H1 (cell line): Measurements from ENCODE around the gene DHDDS. TPM values are rescaled to one million over a fixed set of nuclear protein-coding genes. Genes with fewer than 3 reads are reported as not detected.

ENCODE experiments used
- CBX8 ChIP-seq: fragments of 300-800, 300-1000 bp; sonication (generic); IDR thresholded peaks from 2 replicates; pipeline ENCODE4 v1.7.1; 2016; ENCODE audit warnings: low read depth, low read length, borderline replicate concordance
- CHD1 ChIP-seq: IDR thresholded peaks from 2 replicates; pipeline ENCODE4 v1.6.1; 2012; ENCODE audit warnings: low read depth, low read length, improper control_type of control experiment
- GTF2F1 ChIP-seq: IDR thresholded peaks from 2 replicates; pipeline ENCODE4 v1.6.1; 2012; ENCODE audit warnings: low read depth, low read length, improper control_type of control experiment, borderline replicate concordance
- HDAC2 ChIP-seq, 2 experiments: fragments of 300-600 bp in 1 of 2; sonication (generic) in 1 of 2; IDR thresholded peaks; 2 replicates each; pipeline ENCODE4 v1.6.1; 2011 to 2012; ENCODE audit warnings: low read depth in 2 of 2, low read length in 2 of 2, mild to moderate bottlenecking in 2 of 2, moderate library complexity in 2 of 2, borderline replicate concordance in 1 of 2, inconsistent platforms in 1 of 2
- JUND ChIP-seq: IDR thresholded peaks from 2 replicates; pipeline ENCODE4 v1.6.1; 2011; ENCODE audit warnings: mild to moderate bottlenecking, improper control_type of control experiment, low read length
- ZNF274 ChIP-seq: IDR thresholded peaks from 2 replicates; pipeline ENCODE4 v1.7.0; 2012; ENCODE audit warnings: low read length, borderline replicate concordance; ENCODE audit errors: extremely low read depth
- polyA plus RNA-seq, 7 experiments: library from polyadenylated mRNA; depleted of rRNA in 3 of 7; stranded (reverse) in 5 of 7; unstranded in 2 of 7; fragments of >200 nt in 5 of 7; fragments of 200-250 nt in 2 of 7; gene quantifications; 1 replicate in 5 of 7; 2 replicates in 1 of 7; 4 replicates in 1 of 7; pipeline versions ENCODE4 v1.2.1 to v1.2.3, GENCODE V29; 2011 to 2013; ENCODE audit warnings: missing spikeins in 2 of 7, mixed read lengths in 2 of 7
- total RNA-seq: library from RNA; stranded (reverse); fragmentation: NEBNext Ultra II Directional; extraction: Animal tissue kit (Norgen Biotek cat#: 25700); gene quantifications from 2 replicates; pipeline ENCODE4 v1.2.1, GENCODE V29; 2021
- TF ChIP-seq, protein P1 (sequence below): fragments of 300-600 bp; sonication (generic); IDR thresholded peaks from 2 replicates; pipeline ENCODE4 v1.7.1; 2012; ENCODE audit warnings: low read length, moderate library complexity, mild to moderate bottlenecking, inconsistent platforms; ENCODE audit not compliant: insufficient replicate concordance

Gene DHDDS
- total and polyA plus RNA-seq, 2 of the 8 experiments (the other 6 are each of a cell fraction or from before 2014, with no cell fraction given), result 28.3 to 44.6 TPM

DNA sequence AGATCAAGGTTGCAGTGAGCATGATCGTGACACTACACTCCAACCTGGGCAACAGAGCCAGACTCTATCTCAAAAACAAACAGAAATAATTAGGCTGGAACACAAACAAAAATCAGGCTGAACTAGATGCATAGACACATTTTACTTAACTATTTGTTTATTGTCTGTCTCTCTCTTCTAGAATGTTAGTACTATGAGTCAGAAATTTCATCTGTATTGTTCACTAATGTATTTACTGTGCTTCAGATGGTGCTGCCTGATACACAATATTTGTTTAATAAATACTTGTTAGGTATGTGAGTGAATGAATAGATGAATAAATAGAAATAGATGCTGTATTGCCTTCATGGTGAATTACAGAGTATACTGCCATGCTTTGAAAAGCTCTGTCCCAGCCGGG is 27.5 kb upstream of the DHDDS start (continued):
- TF ChIP-seq, protein P1, sequence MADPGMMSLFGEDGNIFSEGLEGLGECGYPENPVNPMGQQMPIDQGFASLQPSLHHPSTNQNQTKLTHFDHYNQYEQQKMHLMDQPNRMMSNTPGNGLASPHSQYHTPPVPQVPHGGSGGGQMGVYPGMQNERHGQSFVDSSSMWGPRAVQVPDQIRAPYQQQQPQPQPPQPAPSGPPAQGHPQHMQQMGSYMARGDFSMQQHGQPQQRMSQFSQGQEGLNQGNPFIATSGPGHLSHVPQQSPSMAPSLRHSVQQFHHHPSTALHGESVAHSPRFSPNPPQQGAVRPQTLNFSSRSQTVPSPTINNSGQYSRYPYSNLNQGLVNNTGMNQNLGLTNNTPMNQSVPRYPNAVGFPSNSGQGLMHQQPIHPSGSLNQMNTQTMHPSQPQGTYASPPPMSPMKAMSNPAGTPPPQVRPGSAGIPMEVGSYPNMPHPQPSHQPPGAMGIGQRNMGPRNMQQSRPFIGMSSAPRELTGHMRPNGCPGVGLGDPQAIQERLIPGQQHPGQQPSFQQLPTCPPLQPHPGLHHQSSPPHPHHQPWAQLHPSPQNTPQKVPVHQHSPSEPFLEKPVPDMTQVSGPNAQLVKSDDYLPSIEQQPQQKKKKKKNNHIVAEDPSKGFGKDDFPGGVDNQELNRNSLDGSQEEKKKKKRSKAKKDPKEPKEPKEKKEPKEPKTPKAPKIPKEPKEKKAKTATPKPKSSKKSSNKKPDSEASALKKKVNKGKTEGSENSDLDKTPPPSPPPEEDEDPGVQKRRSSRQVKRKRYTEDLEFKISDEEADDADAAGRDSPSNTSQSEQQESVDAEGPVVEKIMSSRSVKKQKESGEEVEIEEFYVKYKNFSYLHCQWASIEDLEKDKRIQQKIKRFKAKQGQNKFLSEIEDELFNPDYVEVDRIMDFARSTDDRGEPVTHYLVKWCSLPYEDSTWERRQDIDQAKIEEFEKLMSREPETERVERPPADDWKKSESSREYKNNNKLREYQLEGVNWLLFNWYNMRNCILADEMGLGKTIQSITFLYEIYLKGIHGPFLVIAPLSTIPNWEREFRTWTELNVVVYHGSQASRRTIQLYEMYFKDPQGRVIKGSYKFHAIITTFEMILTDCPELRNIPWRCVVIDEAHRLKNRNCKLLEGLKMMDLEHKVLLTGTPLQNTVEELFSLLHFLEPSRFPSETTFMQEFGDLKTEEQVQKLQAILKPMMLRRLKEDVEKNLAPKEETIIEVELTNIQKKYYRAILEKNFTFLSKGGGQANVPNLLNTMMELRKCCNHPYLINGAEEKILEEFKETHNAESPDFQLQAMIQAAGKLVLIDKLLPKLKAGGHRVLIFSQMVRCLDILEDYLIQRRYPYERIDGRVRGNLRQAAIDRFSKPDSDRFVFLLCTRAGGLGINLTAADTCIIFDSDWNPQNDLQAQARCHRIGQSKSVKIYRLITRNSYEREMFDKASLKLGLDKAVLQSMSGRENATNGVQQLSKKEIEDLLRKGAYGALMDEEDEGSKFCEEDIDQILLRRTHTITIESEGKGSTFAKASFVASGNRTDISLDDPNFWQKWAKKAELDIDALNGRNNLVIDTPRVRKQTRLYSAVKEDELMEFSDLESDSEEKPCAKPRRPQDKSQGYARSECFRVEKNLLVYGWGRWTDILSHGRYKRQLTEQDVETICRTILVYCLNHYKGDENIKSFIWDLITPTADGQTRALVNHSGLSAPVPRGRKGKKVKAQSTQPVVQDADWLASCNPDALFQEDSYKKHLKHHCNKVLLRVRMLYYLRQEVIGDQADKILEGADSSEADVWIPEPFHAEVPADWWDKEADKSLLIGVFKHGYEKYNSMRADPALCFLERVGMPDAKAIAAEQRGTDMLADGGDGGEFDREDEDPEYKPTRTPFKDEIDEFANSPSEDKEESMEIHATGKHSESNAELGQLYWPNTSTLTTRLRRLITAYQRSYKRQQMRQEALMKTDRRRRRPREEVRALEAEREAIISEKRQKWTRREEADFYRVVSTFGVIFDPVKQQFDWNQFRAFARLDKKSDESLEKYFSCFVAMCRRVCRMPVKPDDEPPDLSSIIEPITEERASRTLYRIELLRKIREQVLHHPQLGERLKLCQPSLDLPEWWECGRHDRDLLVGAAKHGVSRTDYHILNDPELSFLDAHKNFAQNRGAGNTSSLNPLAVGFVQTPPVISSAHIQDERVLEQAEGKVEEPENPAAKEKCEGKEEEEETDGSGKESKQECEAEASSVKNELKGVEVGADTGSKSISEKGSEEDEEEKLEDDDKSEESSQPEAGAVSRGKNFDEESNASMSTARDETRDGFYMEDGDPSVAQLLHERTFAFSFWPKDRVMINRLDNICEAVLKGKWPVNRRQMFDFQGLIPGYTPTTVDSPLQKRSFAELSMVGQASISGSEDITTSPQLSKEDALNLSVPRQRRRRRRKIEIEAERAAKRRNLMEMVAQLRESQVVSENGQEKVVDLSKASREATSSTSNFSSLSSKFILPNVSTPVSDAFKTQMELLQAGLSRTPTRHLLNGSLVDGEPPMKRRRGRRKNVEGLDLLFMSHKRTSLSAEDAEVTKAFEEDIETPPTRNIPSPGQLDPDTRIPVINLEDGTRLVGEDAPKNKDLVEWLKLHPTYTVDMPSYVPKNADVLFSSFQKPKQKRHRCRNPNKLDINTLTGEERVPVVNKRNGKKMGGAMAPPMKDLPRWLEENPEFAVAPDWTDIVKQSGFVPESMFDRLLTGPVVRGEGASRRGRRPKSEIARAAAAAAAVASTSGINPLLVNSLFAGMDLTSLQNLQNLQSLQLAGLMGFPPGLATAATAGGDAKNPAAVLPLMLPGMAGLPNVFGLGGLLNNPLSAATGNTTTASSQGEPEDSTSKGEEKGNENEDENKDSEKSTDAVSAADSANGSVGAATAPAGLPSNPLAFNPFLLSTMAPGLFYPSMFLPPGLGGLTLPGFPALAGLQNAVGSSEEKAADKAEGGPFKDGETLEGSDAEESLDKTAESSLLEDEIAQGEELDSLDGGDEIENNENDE, result no peak
- TF ChIP-seq HDAC2 (IDR thresholded peaks at IDR 0.05; ENCODE audit: borderline replicate concordance in 1 of 2, low read depth in 2 of 2, low read length in 2 of 2), result no peak
- no peak for TF ChIP-seq ZNF274
- TF ChIP-seq CBX8, result no peak
- no peak for TF ChIP-seq JUND
- TF ChIP-seq GTF2F1, result no peak
- no peak for TF ChIP-seq CHD1
- TF ChIP-seq, all 59 proteins: peak for 0
